Retinal pigment epithelial cell (primary cell): Measurements from ENCODE around the gene SPTBN2.

Experiments used
- DNase-seq: peaks from one replicate; pipeline ENCODE4 v3.0.0-alpha.2; 2010; ENCODE audit warnings: low read depth
- H3K4me3 ChIP-seq: 2 replicates; pipeline ENCODE4 v1.5.1; 2011; ENCODE audit warnings: mild to moderate bottlenecking, low read length, control low read depth, moderate library complexity
- TF ChIP-seq, protein P1 (sequence below): conservative IDR thresholded peaks from 2 replicates; pipeline ENCODE4 v1.5.1; 2011; ENCODE audit warnings: low read depth, low read length, control low read depth, inconsistent platforms

Gene SPTBN2

DNA sequence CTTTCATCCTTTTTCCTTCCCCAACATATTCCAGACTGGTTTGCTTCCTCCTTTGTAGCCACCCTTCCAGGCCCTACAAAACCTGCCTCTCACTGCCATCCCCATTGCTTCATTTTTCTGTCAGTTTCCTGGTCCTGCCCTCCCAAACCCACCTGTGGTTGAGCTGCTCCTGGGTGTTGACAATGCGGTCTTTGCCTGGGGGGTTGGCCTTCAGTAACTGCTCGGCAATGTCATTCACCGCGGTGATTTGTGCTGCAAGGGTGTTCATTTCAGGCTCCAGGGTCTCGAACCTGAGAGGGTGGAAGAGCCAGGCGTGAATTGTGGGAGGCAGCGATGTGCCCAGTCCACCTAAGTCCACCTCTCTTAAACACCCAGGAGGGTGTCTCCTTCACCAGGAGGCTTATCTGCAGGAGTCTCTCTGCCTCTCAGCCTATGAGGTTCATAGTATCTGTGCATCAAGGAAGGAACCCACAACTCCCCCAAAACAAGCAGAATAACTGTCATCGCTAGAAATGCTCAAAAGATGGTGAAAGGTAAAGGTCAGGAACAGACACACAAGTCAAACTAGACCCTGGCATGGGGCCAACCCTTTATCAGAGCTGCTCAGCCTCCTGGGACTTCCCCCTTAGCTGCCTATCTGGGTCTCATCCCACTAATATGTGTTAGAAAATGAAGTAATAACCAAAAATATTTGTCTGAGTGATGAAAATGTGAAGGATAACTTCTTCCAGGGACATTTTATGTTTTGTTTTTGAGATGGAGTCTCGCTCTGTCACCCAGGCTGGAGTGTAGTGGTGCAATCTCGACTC, 27.4 kb downstream of the SPTBN2 start:
- no peak for DNase-seq
- H3K4me3 ChIP-seq: no peak overlapping the region
- TF ChIP-seq, protein P1, sequence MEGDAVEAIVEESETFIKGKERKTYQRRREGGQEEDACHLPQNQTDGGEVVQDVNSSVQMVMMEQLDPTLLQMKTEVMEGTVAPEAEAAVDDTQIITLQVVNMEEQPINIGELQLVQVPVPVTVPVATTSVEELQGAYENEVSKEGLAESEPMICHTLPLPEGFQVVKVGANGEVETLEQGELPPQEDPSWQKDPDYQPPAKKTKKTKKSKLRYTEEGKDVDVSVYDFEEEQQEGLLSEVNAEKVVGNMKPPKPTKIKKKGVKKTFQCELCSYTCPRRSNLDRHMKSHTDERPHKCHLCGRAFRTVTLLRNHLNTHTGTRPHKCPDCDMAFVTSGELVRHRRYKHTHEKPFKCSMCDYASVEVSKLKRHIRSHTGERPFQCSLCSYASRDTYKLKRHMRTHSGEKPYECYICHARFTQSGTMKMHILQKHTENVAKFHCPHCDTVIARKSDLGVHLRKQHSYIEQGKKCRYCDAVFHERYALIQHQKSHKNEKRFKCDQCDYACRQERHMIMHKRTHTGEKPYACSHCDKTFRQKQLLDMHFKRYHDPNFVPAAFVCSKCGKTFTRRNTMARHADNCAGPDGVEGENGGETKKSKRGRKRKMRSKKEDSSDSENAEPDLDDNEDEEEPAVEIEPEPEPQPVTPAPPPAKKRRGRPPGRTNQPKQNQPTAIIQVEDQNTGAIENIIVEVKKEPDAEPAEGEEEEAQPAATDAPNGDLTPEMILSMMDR: no peak

DNA sequence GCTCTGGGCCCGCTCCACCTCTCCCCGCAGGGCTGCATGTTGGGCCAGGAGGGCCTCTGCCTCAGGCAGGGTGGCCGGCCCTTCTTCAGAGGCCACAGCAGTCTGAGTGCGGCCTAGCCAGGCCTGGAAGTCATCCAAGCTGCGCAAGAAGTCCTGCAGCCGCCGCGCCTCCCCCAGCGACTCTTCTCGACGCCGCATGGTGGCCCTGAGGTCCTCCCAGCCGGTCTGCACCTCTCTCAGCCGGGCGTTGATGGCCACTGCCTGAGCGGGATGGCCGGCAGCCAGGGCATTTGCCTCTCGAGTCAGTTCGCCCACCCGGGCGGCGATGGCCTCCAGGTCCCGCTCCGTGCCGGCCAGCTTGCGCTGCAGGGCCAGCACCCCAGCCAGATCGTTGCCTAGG, 28.3 kb downstream of the SPTBN2 start:
- H3K4me3 ChIP-seq: no peak overlapping the region
- no peak for DNase-seq
- TF ChIP-seq, protein P1: no peak

DNA sequence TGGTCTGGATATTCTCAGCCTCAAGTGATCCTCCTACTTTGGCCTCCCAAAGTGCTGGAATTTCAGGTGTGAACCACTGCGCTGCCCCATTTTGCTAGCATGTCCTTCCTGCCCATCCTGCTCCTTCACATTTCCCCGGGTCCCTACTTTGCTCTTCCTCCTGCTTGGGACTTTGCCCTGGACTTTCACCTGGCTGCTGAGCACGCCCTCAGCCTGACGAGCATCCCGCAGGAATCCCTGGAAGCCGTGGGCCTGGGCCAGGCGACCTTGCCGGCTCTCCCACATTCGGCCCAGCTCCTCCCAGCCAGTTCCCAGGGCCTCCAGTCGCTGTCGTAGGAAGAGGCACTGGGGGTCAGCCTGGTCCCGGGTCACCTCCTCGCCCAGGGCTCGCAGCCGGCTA, 28.7 kb downstream of the SPTBN2 start:
- DNase-seq: no peak
- no peak overlapping the region for H3K4me3 ChIP-seq
- TF ChIP-seq, protein P1: no peak

DNA sequence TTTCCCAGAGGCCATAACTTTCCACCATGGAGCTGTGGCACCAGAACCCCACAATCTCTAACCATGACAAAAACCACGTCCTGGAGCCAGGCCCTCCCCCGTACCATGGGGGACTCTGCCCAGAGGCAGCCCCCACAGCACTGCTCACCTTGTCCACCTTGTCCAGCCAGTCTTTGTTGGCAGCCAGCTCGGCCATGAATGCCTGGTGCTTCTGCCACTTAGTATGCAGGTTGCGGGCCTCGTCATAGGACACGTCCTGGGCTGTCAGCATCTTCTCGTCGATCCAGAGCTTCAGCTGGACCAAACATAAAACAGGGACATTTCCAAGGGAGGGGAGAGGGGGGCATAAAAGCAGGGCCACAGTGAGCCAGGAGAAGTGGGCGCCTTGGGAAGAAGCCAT, 30.5 kb downstream of the SPTBN2 start:
- DNase-seq: no peak
- H3K4me3 ChIP-seq: no peak overlapping the region
- TF ChIP-seq, protein P1: no peak

DNA sequence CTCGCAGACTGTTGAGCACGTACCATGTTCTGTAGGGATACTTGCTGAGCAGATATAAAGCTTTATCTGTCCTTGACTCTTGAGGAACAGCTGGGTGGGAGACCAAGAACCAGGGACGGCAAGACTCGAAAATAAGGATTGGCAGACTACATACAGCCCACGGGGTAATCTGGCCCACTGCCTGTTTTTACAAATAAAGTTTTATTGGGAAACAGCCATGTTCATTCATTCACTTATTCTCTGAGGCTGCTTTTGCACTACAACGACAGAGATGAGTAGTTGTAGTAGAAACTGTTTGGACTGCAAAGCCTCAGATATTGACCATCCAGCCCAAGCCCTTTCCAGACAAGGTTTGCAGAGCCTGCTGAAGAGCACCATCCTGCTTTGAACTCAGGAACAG, 31.0 kb downstream of the SPTBN2 start:
- DNase-seq: no peak
- TF ChIP-seq, protein P1: no peak

DNA sequence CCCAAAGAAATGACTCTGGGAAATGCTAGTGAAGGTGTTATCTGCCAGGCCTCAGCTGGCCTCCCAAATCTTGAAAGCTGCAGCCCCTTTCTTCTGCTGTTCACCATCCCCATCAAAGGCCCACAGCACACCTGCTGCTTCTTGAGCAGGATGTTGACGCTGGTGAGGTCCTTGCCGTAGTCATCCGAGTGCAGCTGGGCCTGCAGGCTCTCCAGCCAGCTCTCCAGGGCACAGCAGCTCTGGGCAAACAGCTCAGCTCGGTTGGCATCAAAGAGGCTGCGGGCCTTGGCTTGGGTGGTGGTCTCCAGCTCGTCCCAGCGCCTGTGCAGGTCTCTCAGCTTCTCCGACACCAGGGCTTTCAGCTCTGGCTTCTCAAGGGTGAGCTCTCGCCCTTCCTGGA, 32.9 kb downstream of the SPTBN2 start:
- TF ChIP-seq, protein P1: no peak
- DNase-seq: no peak

More for the DNA sequence above, 31.0 kb downstream of the SPTBN2 start:
- H3K4me3 ChIP-seq: no peak overlapping the region

DNA sequence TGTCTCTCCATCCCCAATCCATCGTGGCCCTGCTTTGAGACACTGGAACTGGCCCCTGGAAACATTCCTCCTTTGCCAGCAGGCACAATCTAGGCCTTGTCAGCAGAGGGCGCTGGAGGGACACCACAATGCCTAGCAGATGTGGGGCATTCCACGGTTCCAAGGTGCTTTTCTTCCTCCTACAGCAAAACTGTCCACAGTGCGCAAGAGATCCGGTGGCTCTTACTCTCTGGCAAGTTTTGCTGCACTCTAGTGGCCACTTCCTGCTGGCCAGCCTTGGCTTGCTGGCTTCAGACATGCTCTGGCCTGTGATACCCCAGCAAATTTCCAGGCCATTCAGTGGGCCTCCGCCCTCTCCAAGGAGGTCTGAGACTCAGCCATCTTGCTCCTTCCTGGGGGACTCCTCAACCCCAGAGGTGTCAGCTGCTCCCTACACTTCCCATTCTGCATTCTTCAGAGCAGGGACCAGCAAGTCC, 34.2 kb downstream of the SPTBN2 start:
- H3K4me3 ChIP-seq: no peak overlapping the region
- peak; percentile 91 for DNase-seq
- TF ChIP-seq, protein P1: peak; percentile 94

More for the DNA sequence above, 32.9 kb downstream of the SPTBN2 start:
- no peak overlapping the region for H3K4me3 ChIP-seq
